SK-N-SH (cell line): ENCODE measurements around the gene NOP56. TPM values are rescaled to one million over a fixed set of nuclear protein-coding genes. Genes with fewer than 3 reads are reported as not detected.

ENCODE experiments used
- CTCF ChIA-PET: fragments of 300-600, 350-600 bp; formaldehyde crosslinking; extraction: SDS; loops from one replicate; lab custom pipeline; 2021; lab: Yijun Ruan, JAX
- POLR2A ChIA-PET: fragments of 350-600 bp; sonication (Branson Sonifier 250); formaldehyde crosslinking; extraction: SDS; loops from one replicate; lab custom pipeline; 2020; ENCODE audit warnings: antibody characterized with exemption, inconsistent platforms; lab: Yijun Ruan, JAX
- DNase-seq: peaks from one replicate; pipeline ENCODE4 v3.0.0; 2012
- H2AFZ ChIP-seq: fragments of 200-600 bp; sonication (generic); 2 replicates; pipeline ENCODE4 v1.8.1; 2016; ENCODE audit warnings: antibody characterized with exemption, mild to moderate bottlenecking, low read depth
- H3F3A ChIP-seq: fragments of 200-600 bp; sonication (generic); replicated peaks from 2 replicates; pipeline ENCODE3; 2016; ENCODE audit warnings: antibody characterized with exemption, mild to moderate bottlenecking; ENCODE audit not compliant: insufficient read depth
- H3K27ac ChIP-seq, 2 experiments: fragments of 200-500 bp in 1 of 2; fragments of 200-600 bp in 1 of 2; sonication (Bioruptor generic) in 1 of 2; sonication (generic), shearing (Covaris generic) in 1 of 2; 2 replicates each; pipeline versions ENCODE4 v1.5.1 to v1.6.1; 2014 to 2016; ENCODE audit warnings: low read depth in 2 of 2, inconsistent platforms in 1 of 2, low read length in 1 of 2, mild to moderate bottlenecking in 1 of 2, mixed read lengths in 1 of 2
- H3K27me3 ChIP-seq: fragments of 200-600 bp; sonication (generic), shearing (Covaris generic); 2 replicates; pipeline ENCODE4 v1.6.1; 2016; ENCODE audit warnings: mixed run types; ENCODE audit not compliant: insufficient read depth
- H3K36me3 ChIP-seq, 2 experiments: fragments of 200-500 bp in 1 of 2; fragments of 200-600 bp in 1 of 2; sonication (Bioruptor generic) in 1 of 2; sonication (generic) in 1 of 2; replicated peaks in 1 of 2; 2 replicates each; pipeline versions ENCODE3 to v1.5.1; 2014 to 2016; ENCODE audit warnings: low read length in 1 of 2, mild to moderate bottlenecking in 1 of 2; ENCODE audit not compliant: insufficient read depth in 2 of 2, control insufficient read depth in 1 of 2
- H3K4me1 ChIP-seq, 2 experiments: fragments of 200-500 bp in 1 of 2; fragments of 200-600 bp in 1 of 2; sonication (Bioruptor generic) in 1 of 2; sonication (generic), shearing (Covaris generic) in 1 of 2; 2 replicates each; pipeline versions ENCODE4 v1.5.1 to v1.6.1; 2014 to 2016; ENCODE audit warnings: low read depth in 1 of 2, low read length in 1 of 2, mixed run types in 1 of 2; ENCODE audit not compliant: insufficient read depth in 2 of 2, control insufficient read depth in 1 of 2
- H3K4me2 ChIP-seq: fragments of 200-600 bp; sonication (generic), shearing (Covaris generic); 2 replicates; pipeline ENCODE4 v1.6.1; 2017; ENCODE audit warnings: mixed run types
- H3K4me3 ChIP-seq, 2 experiments: fragments of 200-500 bp in 1 of 2; fragments of 200-600 bp in 1 of 2; sonication (Bioruptor generic) in 1 of 2; sonication (generic), shearing (Covaris generic) in 1 of 2; 2 replicates each; pipeline versions ENCODE4 v1.5.1 to v1.8.1; 2014 to 2016; ENCODE audit warnings: low read depth in 2 of 2, inconsistent platforms in 1 of 2, low read length in 1 of 2, mild to moderate bottlenecking in 1 of 2, mixed read lengths in 1 of 2, moderate library complexity in 1 of 2
- H3K79me2 ChIP-seq: fragments of 200-600 bp; sonication (generic); 2 replicates; pipeline ENCODE4 v1.8.1; 2017; ENCODE audit warnings: mild to moderate bottlenecking; ENCODE audit not compliant: insufficient read depth
- H3K9ac ChIP-seq: fragments of 200-600 bp; sonication (generic); 2 replicates; pipeline ENCODE4 v1.6.1; 2017; ENCODE audit warnings: mixed run types
- H3K9me2 ChIP-seq: fragments of 200-600 bp; sonication (generic); 2 replicates; pipeline ENCODE4 v1.6.1; 2017; ENCODE audit warnings: mixed run types
- H3K9me3 ChIP-seq: fragments of 200-600 bp; sonication (generic); 2 replicates; pipeline ENCODE4 v1.6.1; 2017; ENCODE audit warnings: mixed run types, mild to moderate bottlenecking, moderate library complexity
- H4K20me1 ChIP-seq: fragments of 200-600 bp; sonication (generic); 2 replicates; pipeline ENCODE4 v1.6.1; 2017; ENCODE audit warnings: mild to moderate bottlenecking, mixed run types; ENCODE audit not compliant: insufficient read depth
- CTCF ChIP-seq: fragments of 200-600 bp; sonication (generic); IDR thresholded peaks from 2 replicates; pipeline ENCODE4 v1.6.1; 2017; ENCODE audit warnings: antibody characterized with exemption, mild to moderate bottlenecking, moderate library complexity
- ELF1 ChIP-seq: IDR thresholded peaks from 2 replicates; pipeline ENCODE4 v1.4.0; 2012
- EZH2phosphoT487 ChIP-seq: fragments of 200-600 bp; sonication (generic); IDR thresholded peaks from 2 replicates; pipeline ENCODE4 v1.6.1; 2017; ENCODE audit warnings: low read depth, mixed run types, mild to moderate bottlenecking, antibody characterized with exemption, moderate library complexity, borderline replicate concordance
- FOSL2 ChIP-seq: IDR thresholded peaks from 2 replicates; pipeline ENCODE4 v1.4.0; 2012; ENCODE audit warnings: low read depth, mild to moderate bottlenecking, moderate library complexity, borderline replicate concordance
- IRF3 ChIP-seq: fragments of 150-350 bp; IDR thresholded peaks from 2 replicates; pipeline ENCODE4 v1.6.1; 2016; ENCODE audit warnings: mild to moderate bottlenecking, low read depth, low read length
- MXI1 ChIP-seq: IDR thresholded peaks from 2 replicates; pipeline ENCODE4 v1.6.1; 2012; ENCODE audit warnings: mild to moderate bottlenecking, low read depth, low read length, improper control_type of control experiment
- POLR2AphosphoS5 ChIP-seq: IDR thresholded peaks from 2 replicates; pipeline ENCODE4 v1.6.1; 2012; ENCODE audit warnings: low read depth, low read length
- RAD21 ChIP-seq: IDR thresholded peaks from 2 replicates; pipeline ENCODE4 v1.6.1; 2012; ENCODE audit warnings: mild to moderate bottlenecking, low read length
- RCOR1 ChIP-seq: fragments of 150-350 bp; IDR thresholded peaks from 2 replicates; pipeline ENCODE4 v1.6.1; 2017; ENCODE audit warnings: antibody characterized with exemption, low read length
- RFX5 ChIP-seq: IDR thresholded peaks from 2 replicates; pipeline ENCODE4 v1.6.1; 2012; ENCODE audit warnings: mild to moderate bottlenecking, improper control_type of control experiment, low read length
- RXRA ChIP-seq: IDR thresholded peaks from 2 replicates; pipeline ENCODE4 v1.4.0; 2012; ENCODE audit warnings: low read depth, mild to moderate bottlenecking, borderline replicate concordance
- SIN3A ChIP-seq: IDR thresholded peaks from 2 replicates; pipeline ENCODE4 v1.6.1; 2012; ENCODE audit warnings: low read depth, mild to moderate bottlenecking, low read length, moderate library complexity, borderline replicate concordance
- TCF12 ChIP-seq: IDR thresholded peaks from 2 replicates; pipeline ENCODE4 v1.4.0; 2012
- TEAD4 ChIP-seq: IDR thresholded peaks from 2 replicates; pipeline ENCODE4 v1.4.0; 2012; ENCODE audit warnings: mild to moderate bottlenecking, borderline replicate concordance; ENCODE audit not compliant: insufficient read depth
- USF1 ChIP-seq: IDR thresholded peaks from 2 replicates; pipeline ENCODE4 v1.4.0; 2012; ENCODE audit warnings: low read depth, borderline replicate concordance
- YY1 ChIP-seq: IDR thresholded peaks from 2 replicates; pipeline ENCODE4 v1.4.0; 2012; ENCODE audit warnings: low read depth, mild to moderate bottlenecking
- WGBS: methylation state at CpG from one replicate; pipeline ENCODE4 v1.1.6; 2017; ENCODE audit warnings: low lambda C conversion rate; 5-methylcytosine and 5-hydroxymethylcytosine counted together
- polyA plus RNA-seq, 3 experiments: library from polyadenylated mRNA; depleted of rRNA; stranded (reverse); fragments of >200 nt; gene quantifications; 2 replicates each; pipeline ENCODE4 v1.2.3, GENCODE V29; 2012
- TF ChIP-seq, protein P1 (sequence below): IDR thresholded peaks from 2 replicates; pipeline ENCODE4 v1.6.1; 2012; ENCODE audit warnings: mild to moderate bottlenecking, low read depth, low read length, moderate library complexity

Gene NOP56
- polyA plus RNA-seq, 1 of the 3 experiments (the other 2 are of a cell fraction) = 158 TPM

GRCh38 chr20:2624190-2624589 lies 28.2 kb upstream of the NOP56 start:
- no peaks in the 10 kb centered on the region; the same call in 1 of the 2 replicates for H3K27me3 ChIP-seq
- no peak for DNase-seq
- ChIA-PET CTCF (interaction anchor here (1.1 kb wide), 1 partner anchor 13 kb away, joined by 4 read pairs; no protein-coding TSS in a partner anchor), POLR2A (no interaction called here)
- H3K4me2 ChIP-seq = no peak overlapping the region
- H3K4me1 ChIP-seq = no peaks in the 10 kb centered on the region; a peak in 1 of 4 replicates
- no peak overlapping the region for H3K27ac ChIP-seq
- H2AFZ ChIP-seq = no peak overlapping the region
- no peak for TF ChIP-seq RAD21
- TF ChIP-seq TEAD4 = no peak
- no peak for TF ChIP-seq RFX5
- no peak for TF ChIP-seq TCF12
- TF ChIP-seq EZH2phosphoT487 = no peak
- TF ChIP-seq, protein P1, sequence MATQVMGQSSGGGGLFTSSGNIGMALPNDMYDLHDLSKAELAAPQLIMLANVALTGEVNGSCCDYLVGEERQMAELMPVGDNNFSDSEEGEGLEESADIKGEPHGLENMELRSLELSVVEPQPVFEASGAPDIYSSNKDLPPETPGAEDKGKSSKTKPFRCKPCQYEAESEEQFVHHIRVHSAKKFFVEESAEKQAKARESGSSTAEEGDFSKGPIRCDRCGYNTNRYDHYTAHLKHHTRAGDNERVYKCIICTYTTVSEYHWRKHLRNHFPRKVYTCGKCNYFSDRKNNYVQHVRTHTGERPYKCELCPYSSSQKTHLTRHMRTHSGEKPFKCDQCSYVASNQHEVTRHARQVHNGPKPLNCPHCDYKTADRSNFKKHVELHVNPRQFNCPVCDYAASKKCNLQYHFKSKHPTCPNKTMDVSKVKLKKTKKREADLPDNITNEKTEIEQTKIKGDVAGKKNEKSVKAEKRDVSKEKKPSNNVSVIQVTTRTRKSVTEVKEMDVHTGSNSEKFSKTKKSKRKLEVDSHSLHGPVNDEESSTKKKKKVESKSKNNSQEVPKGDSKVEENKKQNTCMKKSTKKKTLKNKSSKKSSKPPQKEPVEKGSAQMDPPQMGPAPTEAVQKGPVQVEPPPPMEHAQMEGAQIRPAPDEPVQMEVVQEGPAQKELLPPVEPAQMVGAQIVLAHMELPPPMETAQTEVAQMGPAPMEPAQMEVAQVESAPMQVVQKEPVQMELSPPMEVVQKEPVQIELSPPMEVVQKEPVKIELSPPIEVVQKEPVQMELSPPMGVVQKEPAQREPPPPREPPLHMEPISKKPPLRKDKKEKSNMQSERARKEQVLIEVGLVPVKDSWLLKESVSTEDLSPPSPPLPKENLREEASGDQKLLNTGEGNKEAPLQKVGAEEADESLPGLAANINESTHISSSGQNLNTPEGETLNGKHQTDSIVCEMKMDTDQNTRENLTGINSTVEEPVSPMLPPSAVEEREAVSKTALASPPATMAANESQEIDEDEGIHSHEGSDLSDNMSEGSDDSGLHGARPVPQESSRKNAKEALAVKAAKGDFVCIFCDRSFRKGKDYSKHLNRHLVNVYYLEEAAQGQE = no peak
- TF ChIP-seq RCOR1 = no peak
- no peak for TF ChIP-seq FOSL2
- TF ChIP-seq ELF1 = no peak
- TF ChIP-seq USF1 = no peak
- TF ChIP-seq POLR2AphosphoS5 = no peak
- no peak for TF ChIP-seq SIN3A
- TF ChIP-seq IRF3 = no peak
- TF ChIP-seq MXI1 = no peak
- TF ChIP-seq YY1 = no peak
- no peak for TF ChIP-seq RXRA
- TF ChIP-seq CTCF = no peak
- H3K36me3 ChIP-seq = no peaks in the 10 kb centered on the region
- H3K9me3 ChIP-seq = no peaks in the 10 kb centered on the region
- H3F3A ChIP-seq = no peaks in the 10 kb centered on the region
- 47% methylated on average over 4 of the region's 4 CpGs for WGBS
- no peak overlapping the region for H3K4me3 ChIP-seq
- H3K9me2 ChIP-seq = no peaks in the 10 kb centered on the region
- H4K20me1 ChIP-seq = no peaks in the 10 kb centered on the region
- no peak overlapping the region for H3K9ac ChIP-seq
- H3K79me2 ChIP-seq = no peaks in the 10 kb centered on the region
